Astrocyte (in vitro differentiated cells and primary cell): ENCODE results near the gene ATP6V1B1. TPM values are rescaled to one million over a fixed set of nuclear protein-coding genes. Genes with fewer than 3 reads are reported as not detected.

Source experiments
- DNase-seq: peaks from one replicate; pipeline ENCODE4 v3.0.0-alpha.2; 2010; ENCODE audit warnings: low read depth
- FAIRE-seq: peaks from 2 replicates; lab custom pipeline; 2011; peaks lifted over from hg19 to GRCh38; lab: Jason Lieb, UNC
- H2AFZ ChIP-seq: 2 replicates; pipeline ENCODE4 v1.6.0; 2012; ENCODE audit warnings: low read depth, low read length, inconsistent platforms
- H3K27ac ChIP-seq: 2 replicates; pipeline ENCODE4 v1.5.1; 2011; ENCODE audit warnings: low read depth, low read length, inconsistent platforms
- H3K27me3 ChIP-seq: 2 replicates; pipeline ENCODE4 v1.6.0; 2011; ENCODE audit warnings: low read length, inconsistent platforms; ENCODE audit not compliant: insufficient read depth
- H3K36me3 ChIP-seq: 2 replicates; pipeline ENCODE4 v1.5.1; 2011; ENCODE audit warnings: low read length, inconsistent platforms; ENCODE audit not compliant: insufficient read depth
- H3K4me1 ChIP-seq: 2 replicates; pipeline ENCODE4 v1.5.1; 2011; ENCODE audit warnings: low read length, inconsistent platforms; ENCODE audit not compliant: insufficient read depth
- H3K4me2 ChIP-seq: 2 replicates; pipeline ENCODE4 v1.6.0; 2012; ENCODE audit warnings: low read length, inconsistent platforms
- H3K4me3 ChIP-seq: 2 replicates; pipeline ENCODE4 v1.5.1; 2011; ENCODE audit warnings: low read depth, mild to moderate bottlenecking, low read length, inconsistent platforms; ENCODE audit not compliant: insufficient read depth
- H3K79me2 ChIP-seq: 2 replicates; pipeline ENCODE4 v1.6.0; 2012; ENCODE audit warnings: mild to moderate bottlenecking, low read length, inconsistent platforms; ENCODE audit not compliant: insufficient read depth
- H3K9ac ChIP-seq: 2 replicates; pipeline ENCODE4 v1.6.0; 2012; ENCODE audit warnings: mild to moderate bottlenecking, low read length, inconsistent platforms
- H3K9me3 ChIP-seq: 2 replicates; pipeline ENCODE4 v1.5.1; 2012; ENCODE audit warnings: low read depth, mild to moderate bottlenecking, low read length, inconsistent platforms; ENCODE audit not compliant: insufficient read depth
- H4K20me1 ChIP-seq: 2 replicates; pipeline ENCODE4 v1.6.0; 2012; ENCODE audit warnings: low read length, inconsistent platforms; ENCODE audit not compliant: insufficient read depth
- H3K27ac Mint-ChIP-seq: one replicate; pipeline ENCODE4 v1.8.0; 2021; ENCODE audit warnings: mild to moderate bottlenecking, mixed read lengths; ENCODE audit not compliant: unreplicated experiment
- H3K27me3 Mint-ChIP-seq: one replicate; pipeline ENCODE4 v1.8.0; 2021; ENCODE audit warnings: low read depth, mixed read lengths; ENCODE audit not compliant: unreplicated experiment
- H3K36me3 Mint-ChIP-seq: one replicate; pipeline ENCODE4 v1.8.0; 2021; ENCODE audit warnings: low read depth, mixed read lengths; ENCODE audit not compliant: unreplicated experiment
- H3K4me1 Mint-ChIP-seq: one replicate; pipeline ENCODE4 v1.8.0; 2021; ENCODE audit warnings: low read depth, mixed read lengths; ENCODE audit not compliant: unreplicated experiment
- H3K4me3 Mint-ChIP-seq: one replicate; pipeline ENCODE4 v1.8.0; 2021; ENCODE audit warnings: mild to moderate bottlenecking, moderate library complexity, mixed read lengths; ENCODE audit not compliant: unreplicated experiment
- H3K9me3 Mint-ChIP-seq: one replicate; pipeline ENCODE4 v1.8.0; 2021; ENCODE audit warnings: mild to moderate bottlenecking, mixed read lengths; ENCODE audit not compliant: unreplicated experiment
- EZH2 ChIP-seq: IDR thresholded peaks from 2 replicates; pipeline ENCODE4 v1.6.1; 2012; ENCODE audit warnings: mild to moderate bottlenecking, low read length, inconsistent platforms; ENCODE audit not compliant: insufficient read depth
- total RNA-seq: library from RNA; stranded (reverse); gene quantifications from 2 replicates; pipeline ENCODE4 v1.2.1, GENCODE V29; 2021
- TF ChIP-seq, protein P1 (sequence below): IDR thresholded peaks from 2 replicates; pipeline ENCODE4 v1.5.1; 2011; ENCODE audit warnings: low read depth, mild to moderate bottlenecking, inconsistent platforms, low read length, moderate library complexity; ENCODE audit not compliant: insufficient read depth

The ATP6V1B1 gene
- total RNA-seq, 1 donor from 2014 or later, result not detected

DNA sequence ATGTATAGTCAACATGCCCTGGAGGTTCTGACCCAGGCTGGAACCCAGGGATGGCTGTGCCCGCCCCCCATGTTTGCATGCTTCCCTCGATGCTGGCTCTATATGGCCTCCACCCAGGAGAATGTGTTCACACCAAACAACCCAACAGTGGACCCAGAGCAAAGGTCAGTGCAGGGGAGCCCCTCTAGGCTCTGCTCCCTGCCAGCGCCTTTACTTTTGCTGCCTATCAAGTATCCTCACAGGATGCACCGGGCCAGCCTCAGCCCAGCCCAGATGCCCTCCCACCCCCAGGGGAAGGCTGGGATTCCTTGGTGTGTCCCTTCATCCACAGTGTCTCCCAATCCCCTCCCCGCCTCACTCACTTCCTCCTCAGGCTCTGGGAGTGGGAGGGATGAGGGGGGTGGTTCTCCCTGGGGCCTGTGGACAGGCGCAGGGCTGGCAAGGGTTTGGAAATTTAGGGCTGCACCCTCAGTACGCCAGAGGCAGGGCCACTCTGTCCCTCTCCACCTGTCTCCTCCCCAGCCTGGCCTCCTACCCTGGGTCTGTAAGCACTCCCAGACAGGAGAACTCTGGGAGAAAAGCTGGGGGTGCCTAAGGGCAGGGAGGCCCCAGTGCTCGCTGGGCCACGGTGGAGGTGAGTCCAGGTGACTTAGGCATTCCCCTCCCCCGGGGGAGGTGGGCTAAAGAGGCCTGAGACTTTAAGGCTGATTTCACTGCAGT lies 2.3 kb downstream of the ATP6V1B1 start:
- peaks cover 80% of the 10 kb centered on the region for H3K27me3 Mint-ChIP-seq
- FAIRE-seq (no peak), DNase-seq (no peak)
- Histone ChIP-seq H3K27ac (no peak overlapping the region), H3K4me3 (no peak overlapping the region), H3K27me3 (peaks cover 14% of the 10 kb centered on the region), H3K9me3 (no peaks in the 10 kb centered on the region), H4K20me1 (no peaks in the 10 kb centered on the region), H3K9ac (no peak overlapping the region), H3K4me1 (no peaks in the 10 kb centered on the region), H3K79me2 (no peaks in the 10 kb centered on the region), H3K36me3 (no peaks in the 10 kb centered on the region), H2AFZ (no peak overlapping the region), H3K4me2 (no peak overlapping the region)
- no peak overlapping the region for H3K4me3 Mint-ChIP-seq
- TF ChIP-seq, protein P1, sequence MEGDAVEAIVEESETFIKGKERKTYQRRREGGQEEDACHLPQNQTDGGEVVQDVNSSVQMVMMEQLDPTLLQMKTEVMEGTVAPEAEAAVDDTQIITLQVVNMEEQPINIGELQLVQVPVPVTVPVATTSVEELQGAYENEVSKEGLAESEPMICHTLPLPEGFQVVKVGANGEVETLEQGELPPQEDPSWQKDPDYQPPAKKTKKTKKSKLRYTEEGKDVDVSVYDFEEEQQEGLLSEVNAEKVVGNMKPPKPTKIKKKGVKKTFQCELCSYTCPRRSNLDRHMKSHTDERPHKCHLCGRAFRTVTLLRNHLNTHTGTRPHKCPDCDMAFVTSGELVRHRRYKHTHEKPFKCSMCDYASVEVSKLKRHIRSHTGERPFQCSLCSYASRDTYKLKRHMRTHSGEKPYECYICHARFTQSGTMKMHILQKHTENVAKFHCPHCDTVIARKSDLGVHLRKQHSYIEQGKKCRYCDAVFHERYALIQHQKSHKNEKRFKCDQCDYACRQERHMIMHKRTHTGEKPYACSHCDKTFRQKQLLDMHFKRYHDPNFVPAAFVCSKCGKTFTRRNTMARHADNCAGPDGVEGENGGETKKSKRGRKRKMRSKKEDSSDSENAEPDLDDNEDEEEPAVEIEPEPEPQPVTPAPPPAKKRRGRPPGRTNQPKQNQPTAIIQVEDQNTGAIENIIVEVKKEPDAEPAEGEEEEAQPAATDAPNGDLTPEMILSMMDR, result no peak
- H3K27ac Mint-ChIP-seq, result no peak overlapping the region
- H3K36me3 Mint-ChIP-seq, result peaks cover 3% of the 10 kb centered on the region
- H3K4me1 Mint-ChIP-seq, result peaks cover 13% of the 10 kb centered on the region
- H3K9me3 Mint-ChIP-seq, result no peaks in the 10 kb centered on the region

DNA sequence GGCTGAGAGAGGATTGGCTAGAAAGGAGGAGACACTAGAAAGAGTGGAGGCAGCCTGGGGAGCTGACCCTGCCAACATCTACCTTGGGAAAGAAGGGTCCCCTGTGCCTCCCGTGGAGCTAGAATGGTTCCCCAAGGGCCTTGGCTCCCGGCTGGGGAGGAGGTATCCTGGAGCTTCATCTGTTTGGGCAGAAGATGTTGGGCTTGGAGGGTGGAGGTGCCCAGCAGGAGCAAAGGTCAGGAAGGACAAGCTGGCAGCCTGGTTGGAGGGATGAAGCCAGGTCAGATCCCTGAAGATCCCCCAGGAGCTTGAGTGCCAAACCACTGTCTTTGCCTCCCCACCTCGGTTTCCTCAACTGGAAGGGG lies 2.9 kb downstream of the ATP6V1B1 start:
- Histone ChIP-seq H3K79me2 (no peaks in the 10 kb centered on the region), H3K4me1 (no peaks in the 10 kb centered on the region), H3K9me3 (no peaks in the 10 kb centered on the region), H3K27ac (no peak overlapping the region), H3K36me3 (no peaks in the 10 kb centered on the region), H3K27me3 (peaks cover 14% of the 10 kb centered on the region), H2AFZ (no peak overlapping the region), H4K20me1 (no peaks in the 10 kb centered on the region), H3K9ac (no peak overlapping the region), H3K4me2 (no peak overlapping the region), H3K4me3 (no peak overlapping the region)
- Mint-ChIP-seq H3K27ac (no peak overlapping the region), H3K9me3 (no peaks in the 10 kb centered on the region), H3K36me3 (peaks cover 3% of the 10 kb centered on the region), H3K4me3 (no peak overlapping the region), H3K4me1 (peaks cover 14% of the 10 kb centered on the region), H3K27me3 (peaks cover 76% of the 10 kb centered on the region)
- no peak for FAIRE-seq
- DNase-seq, result no peak
- TF ChIP-seq, protein P1, result no peak
- TF ChIP-seq EZH2, result no peak
